GM08714 (cell line): ENCODE measurements around the gene NCAPH2.

Experiments used
- H3K4me3 ChIP-seq: fragments of 200-500 bp; sonication (Bioruptor generic); 2 replicates; pipeline ENCODE4 v1.5.1; 2014; ENCODE audit warnings: mild to moderate bottlenecking, low read length, inconsistent platforms
- ZNF274 ChIP-seq: IDR thresholded peaks from 2 replicates; pipeline ENCODE4 v1.6.1; 2012; ENCODE audit warnings: mild to moderate bottlenecking, low read depth, low read length

Gene NCAPH2

DNA sequence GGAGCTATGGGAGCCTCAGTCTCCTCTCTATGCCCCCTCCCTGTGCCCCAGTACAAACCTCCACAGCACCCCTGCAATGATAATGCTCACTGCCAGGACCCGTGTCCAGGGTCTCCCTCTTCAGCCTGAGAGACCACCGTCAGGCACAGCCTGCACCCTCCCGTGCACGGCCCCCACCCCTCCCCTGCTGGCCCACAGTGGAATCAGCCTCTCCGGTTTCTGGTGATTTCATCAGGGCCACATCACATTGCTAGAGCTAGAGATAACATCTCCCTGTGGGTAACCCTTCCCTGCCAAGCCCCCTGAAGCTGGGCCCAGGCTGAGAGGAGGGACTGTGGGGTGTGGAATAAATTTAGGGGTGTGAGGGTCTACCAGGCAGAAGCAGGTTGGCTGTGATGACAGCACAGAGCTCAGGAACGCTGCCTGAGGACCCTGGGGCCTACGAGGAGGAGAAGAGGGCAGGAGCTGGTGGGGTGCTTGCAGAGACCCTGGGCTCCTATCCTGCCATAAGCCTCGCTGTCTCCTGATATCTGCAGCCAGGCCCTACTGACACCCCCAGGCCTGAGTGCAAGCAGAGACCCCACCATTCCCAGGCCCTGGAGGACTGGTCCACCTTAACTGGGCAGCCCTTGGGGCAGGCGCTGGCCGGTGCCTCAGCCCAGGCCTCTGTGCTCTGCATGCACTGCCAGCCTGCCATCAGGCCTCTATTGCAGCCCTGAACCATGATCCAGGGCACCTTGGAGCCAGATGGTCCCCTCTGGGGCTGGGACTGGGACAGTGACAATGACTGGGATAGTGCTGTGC, 37.7 kb downstream of the NCAPH2 start, which contains the start of gene KLHDC7B:
Gene KLHDC7B (plus strand): TSS at position 378 of the 804 bp plus-strand sequence. CDS start 345 bp downstream, at position 723.
- no peak within 1 kb of the TSS for H3K4me3 ChIP-seq
- no peak for TF ChIP-seq ZNF274

GRCh38 chr22:50546326-50547262, 38.6 kb downstream of the NCAPH2 start:
- TF ChIP-seq ZNF274 = no peak
- H3K4me3 ChIP-seq = no peak overlapping the region

- no peak overlapping the region for H3K4me3 ChIP-seq
Observed at GRCh38 chr22:50547263-50547985, 39.4 kb downstream of the NCAPH2 start.

GRCh38 chr22:50548040-50548920, 40.3 kb downstream of the NCAPH2 start:
- H3K4me3 ChIP-seq = peak overlapping the region; percentile 17; the same call in 1 of the 2 replicates
- no peak for TF ChIP-seq ZNF274

More at GRCh38 chr22:50547263-50547985, 39.4 kb downstream of the NCAPH2 start:
- TF ChIP-seq ZNF274 = no peak

DNA sequence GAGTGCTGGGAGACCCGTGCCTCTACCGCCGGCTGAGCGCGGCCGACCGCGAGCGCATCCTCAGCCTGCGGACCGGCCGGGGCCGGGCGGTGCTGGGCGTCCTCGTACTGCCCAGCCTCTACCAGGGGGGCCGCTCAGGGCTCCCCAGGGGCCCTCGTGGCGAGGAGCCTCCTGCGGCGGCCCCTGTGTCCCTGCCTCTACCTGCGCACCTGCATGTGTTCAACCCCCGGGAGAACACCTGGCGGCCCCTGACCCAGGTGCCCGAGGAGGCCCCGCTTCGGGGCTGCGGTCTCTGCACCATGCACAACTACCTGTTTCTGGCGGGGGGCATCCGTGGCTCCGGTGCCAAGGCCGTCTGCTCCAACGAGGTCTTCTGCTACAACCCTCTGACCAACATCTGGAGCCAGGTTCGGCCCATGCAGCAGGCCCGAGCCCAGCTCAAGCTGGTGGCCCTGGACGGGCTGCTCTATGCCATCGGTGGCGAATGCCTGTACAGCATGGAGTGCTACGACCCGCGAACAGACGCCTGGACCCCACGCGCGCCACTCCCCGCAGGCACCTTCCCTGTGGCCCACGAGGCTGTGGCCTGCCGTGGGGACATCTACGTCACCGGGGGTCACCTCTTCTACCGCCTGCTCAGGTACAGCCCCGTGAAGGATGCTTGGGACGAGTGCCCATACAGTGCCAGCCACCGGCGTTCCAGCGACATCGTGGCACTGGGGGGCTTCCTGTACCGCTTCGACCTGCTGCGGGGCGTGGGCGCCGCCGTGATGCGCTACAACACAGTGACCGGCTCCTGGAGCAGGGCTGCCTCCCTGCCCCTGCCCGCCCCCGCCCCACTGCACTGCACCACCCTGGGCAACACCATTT, 41.1 kb downstream of the NCAPH2 start:
- TF ChIP-seq ZNF274 = no peak
- peak overlapping the region; percentile 17; the same call in 1 of the 2 replicates for H3K4me3 ChIP-seq

DNA sequence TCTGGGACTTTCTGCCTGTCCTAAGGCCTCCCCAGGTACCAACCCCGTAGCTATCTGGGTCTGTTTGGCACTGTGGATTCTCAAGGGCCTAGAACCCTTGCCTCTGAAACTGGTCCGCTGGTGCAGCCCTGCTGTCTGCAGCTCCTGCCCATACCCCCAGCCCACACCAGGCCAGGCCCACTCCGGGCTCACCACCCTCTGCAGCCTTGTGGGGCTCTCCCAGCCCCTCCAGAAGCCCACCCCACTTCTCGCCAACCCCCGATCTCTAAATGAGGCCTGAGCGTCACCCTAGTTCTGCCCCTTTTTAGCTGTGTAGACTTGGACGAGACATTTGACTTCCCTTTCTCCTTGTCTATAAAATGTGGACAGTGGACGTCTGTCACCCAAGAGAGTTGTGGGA, 42.4 kb downstream of the NCAPH2 start:
- no peak for TF ChIP-seq ZNF274
- no peak overlapping the region for H3K4me3 ChIP-seq

GRCh38 chr22:50551160-50551752, 43.2 kb downstream of the NCAPH2 start:
- no peak overlapping the region for H3K4me3 ChIP-seq
- no peak for TF ChIP-seq ZNF274

GRCh38 chr22:50553310-50553709, 45.3 kb downstream of the NCAPH2 start:
- TF ChIP-seq ZNF274 = no peak
- H3K4me3 ChIP-seq = no peak overlapping the region

DNA sequence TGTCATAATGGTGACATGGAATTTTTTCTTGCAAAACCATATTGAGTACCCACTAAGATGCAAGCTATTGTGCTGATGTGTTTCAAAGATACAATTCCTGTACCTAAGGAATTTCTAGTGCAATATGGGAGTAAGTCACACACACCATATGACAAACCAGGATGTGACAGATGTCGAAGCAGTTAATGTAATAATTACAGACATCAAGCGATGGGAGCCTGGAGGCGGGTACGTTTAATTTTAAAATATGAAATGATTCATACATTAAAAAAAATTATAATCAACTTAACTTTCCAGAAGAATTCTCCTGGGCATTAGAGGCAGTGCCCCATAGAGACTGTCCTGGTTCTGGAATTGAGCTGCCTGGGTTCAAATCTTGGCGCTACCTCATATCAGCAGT, 48.7 kb downstream of the NCAPH2 start:
- H3K4me3 ChIP-seq = no peak overlapping the region
- no peak for TF ChIP-seq ZNF274

DNA sequence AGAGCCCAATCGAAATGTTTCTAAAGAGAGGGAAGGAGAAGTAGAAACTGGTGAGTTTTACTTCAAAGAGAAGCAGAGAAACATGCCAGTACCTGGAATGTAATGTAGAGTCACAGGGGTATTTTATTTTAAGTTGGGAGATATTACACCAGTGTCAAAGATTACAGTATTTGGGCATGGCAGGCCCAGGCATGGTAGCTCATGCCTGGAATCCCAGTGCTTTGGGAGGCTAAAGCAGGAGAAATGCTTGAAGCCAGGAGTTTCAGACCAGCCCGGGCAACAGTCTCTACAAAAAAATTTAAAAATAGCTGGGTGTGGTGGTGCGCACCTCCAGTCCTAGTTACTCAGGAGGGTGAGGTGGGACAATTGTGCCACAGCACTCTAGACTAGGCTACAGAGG, 52.0 kb downstream of the NCAPH2 start:
- no peak for TF ChIP-seq ZNF274
- H3K4me3 ChIP-seq = no peak overlapping the region

DNA sequence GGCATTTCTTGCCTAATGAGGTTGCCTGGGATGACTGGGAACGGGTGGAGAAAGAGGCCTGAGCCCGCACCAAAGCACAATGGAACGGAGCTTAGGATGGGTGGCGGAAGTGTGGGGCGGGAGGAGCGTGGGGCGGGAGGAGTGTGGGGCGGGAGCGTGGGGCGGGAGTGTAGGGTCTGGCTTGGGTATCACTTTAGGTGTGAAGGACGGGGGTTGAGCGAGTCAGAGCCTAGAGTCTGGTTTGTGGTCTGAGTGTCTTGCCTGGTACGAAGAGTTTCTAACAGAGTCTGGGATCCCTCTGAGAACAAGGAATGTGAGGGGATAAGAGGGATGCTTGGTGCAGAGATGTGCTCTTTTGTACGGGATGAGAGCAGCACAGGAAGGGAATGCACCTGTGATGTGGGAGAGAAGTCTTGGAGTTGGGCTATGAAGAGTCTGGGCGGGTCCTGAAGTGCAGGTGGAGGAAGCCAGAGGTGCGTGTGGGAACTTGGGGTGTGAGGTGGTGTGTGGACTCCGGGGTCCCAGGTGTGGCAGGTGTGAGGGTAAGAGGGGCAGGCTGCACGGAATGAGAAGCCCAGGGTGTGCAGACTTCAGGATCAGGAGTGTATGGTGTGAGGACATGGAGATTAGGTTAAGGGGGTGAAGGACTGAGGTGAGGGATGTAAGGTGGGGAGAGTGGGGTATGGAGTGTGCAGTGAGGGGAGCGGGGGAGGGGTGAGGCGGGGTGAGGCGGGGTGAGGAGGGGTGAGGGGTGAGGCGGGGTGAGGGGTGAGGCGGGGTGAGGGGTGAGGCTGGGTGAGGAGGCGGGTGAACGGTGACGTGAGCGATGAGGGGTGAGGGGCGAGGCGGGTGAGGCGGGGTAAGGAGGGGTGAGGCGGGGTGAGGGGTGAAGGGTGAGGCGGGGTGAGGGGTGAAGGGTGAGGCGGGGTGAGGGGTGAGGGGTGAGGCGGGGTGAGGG, 53.7 kb downstream of the NCAPH2 start:
- no peak for TF ChIP-seq ZNF274
- no peak overlapping the region for H3K4me3 ChIP-seq
